Renal cortex interstitium (tissue), 11 donors: ENCODE measurements around the gene UEVLD. TPM values are rescaled to one million over a fixed set of nuclear protein-coding genes. Genes with fewer than 3 reads are reported as not detected.
A peak's percentile ranks its signal among the peaks of the same experiment; 100 is the strongest.
"Not testable (repeated sequence)": the region's sequence is repeated elsewhere in the genome, so short reads cannot be mapped to it uniquely, and the experiment has no call there.

ENCODE experiments used
- DNase-seq, 11 donors: peaks; one replicate each; pipeline ENCODE4 v3.0.0-alpha.2; 2013; ENCODE audit warnings: low read depth in 9 of 11, low spot score in 4 of 11; ENCODE audit errors: extremely low read depth in 1 of 11
- polyA plus RNA-seq, 3 donors: library from polyadenylated mRNA; unstranded; fragments of 120-200 nt; gene quantifications; one replicate each; pipeline ENCODE4 v1.2.1, GENCODE V29; 2013; ENCODE audit not compliant: insufficient read length in 3 of 3

UEVLD gene
- polyA plus RNA-seq, 3 donors = 16.5 to 22.1 (median 21.5) TPM

GRCh38 chr11:18600915-18601569 is 12.5 kb upstream of the UEVLD start:
- no peak for DNase-seq

GRCh38 chr11:18599739-18600230 is 11.3 kb upstream of the UEVLD start, which contains the start of gene MISFA:
Gene MISFA, plus strand, starts transcription at chr11:18599789. Its CDS starts 140 bp downstream, at chr11:18599929.
- no peak for DNase-seq

GRCh38 chr11:18594999-18595749 is 6.6 kb upstream of the UEVLD start:
- no peak for DNase-seq

GRCh38 chr11:18594088-18594487 is 5.6 kb upstream of the UEVLD start:
- not testable (repeated sequence) for DNase-seq

- no peak for DNase-seq
These were observed 2.0 kb upstream of the UEVLD start for GRCh38 chr11:18590571-18590970.

- no peak for DNase-seq
These were observed 6.7 kb downstream of the UEVLD start for GRCh38 chr11:18581825-18582224.

- no peak for DNase-seq
These were observed 8.3 kb downstream of the UEVLD start for GRCh38 chr11:18580113-18580766.

- no peak for DNase-seq
These were observed 9.4 kb downstream of the UEVLD start for GRCh38 chr11:18578975-18579598.

- DNase-seq = no peak
These were observed 13.2 kb downstream of the UEVLD start for GRCh38 chr11:18575361-18575760.

- DNase-seq = no peak
These were observed 21.5 kb downstream of the UEVLD start for GRCh38 chr11:18567081-18567480.

- DNase-seq = no peak
These were observed 22.1 kb downstream of the UEVLD start for GRCh38 chr11:18566406-18566805.

GRCh38 chr11:18564149-18564548 is 24.4 kb downstream of the UEVLD start:
- no peak for DNase-seq

GRCh38 chr11:18563090-18563730 is 25.3 kb downstream of the UEVLD start:
- DNase-seq = no peak

- no peak for DNase-seq
These were observed 40.5 kb downstream of the UEVLD start for GRCh38 chr11:18548001-18548400.

- DNase-seq = peak in 2 of 11 donors; percentile 1 to 7
These were observed 48.1 kb downstream of the UEVLD start for GRCh38 chr11:18540207-18541009.

GRCh38 chr11:18536209-18536608 is 52.3 kb downstream of the UEVLD start:
- no peak for DNase-seq

GRCh38 chr11:18534245-18534644 is 54.3 kb downstream of the UEVLD start:
- no peak for DNase-seq

- DNase-seq = no peak
These were observed 55.2 kb downstream of the UEVLD start for GRCh38 chr11:18533365-18533764.
